ENCODE results near the gene APOC4.
A peak's percentile ranks its signal among the peaks of the same experiment; 100 is the strongest.
"Not testable (repeated sequence)": the region's sequence is repeated elsewhere in the genome, so short reads cannot be mapped to it uniquely, and the experiment has no call there.

The APOC4 gene

GRCh38 chr19:44914433-44915206 lies 27.4 kb upstream of the APOC4 start, which contains the start of gene APOC1:
APOC1 (plus strand) TSS chr19:44914608; CDS start chr19:44914892, 284 bp downstream.
- DNase-seq (ENCODE audit: low read depth) = peak; percentile 75

GRCh38 chr19:44924243-44924725 lies 17.8 kb upstream of the APOC4 start:
- no peak for DNase-seq (ENCODE audit: low read depth)

DNA sequence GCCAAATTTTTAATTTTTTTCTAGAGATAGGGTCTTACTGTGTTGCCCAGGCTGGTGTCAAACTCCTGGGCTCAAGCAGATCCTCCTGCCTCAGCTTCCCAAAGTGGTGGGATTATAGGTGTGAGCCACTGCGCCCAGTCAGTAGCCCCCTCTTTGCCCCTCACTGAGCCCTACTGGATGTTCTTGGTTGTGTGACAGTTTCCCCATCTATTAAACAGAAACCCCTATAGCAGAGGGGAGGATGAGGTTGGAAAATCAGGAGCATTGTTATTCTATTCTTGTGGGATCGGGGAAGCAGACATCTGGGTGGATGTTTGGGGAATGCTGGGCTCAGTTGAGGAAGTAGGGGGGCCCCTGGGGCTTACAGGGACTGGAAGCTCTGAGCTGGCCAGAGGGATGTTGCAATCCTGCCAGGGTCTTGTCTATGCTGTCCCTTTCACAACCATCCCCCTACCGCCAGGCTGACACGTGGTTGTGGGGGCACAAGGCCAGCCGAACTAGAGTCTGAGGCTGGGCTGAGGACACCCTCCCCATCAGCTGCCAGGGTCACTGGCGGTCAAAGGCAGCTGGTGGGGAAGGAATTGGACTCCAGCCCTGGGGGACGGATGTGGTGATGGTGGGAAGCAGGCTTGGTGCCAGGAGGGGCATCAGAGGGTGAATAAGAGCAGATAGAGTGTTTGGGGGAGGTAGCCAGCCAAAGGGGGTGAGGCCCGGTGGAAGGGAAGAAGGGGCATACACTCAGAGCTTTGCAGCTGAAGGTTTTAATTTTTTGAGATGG lies 16.7 kb upstream of the APOC4 start:
- no peak for DNase-seq (ENCODE audit: low read depth)

DNA sequence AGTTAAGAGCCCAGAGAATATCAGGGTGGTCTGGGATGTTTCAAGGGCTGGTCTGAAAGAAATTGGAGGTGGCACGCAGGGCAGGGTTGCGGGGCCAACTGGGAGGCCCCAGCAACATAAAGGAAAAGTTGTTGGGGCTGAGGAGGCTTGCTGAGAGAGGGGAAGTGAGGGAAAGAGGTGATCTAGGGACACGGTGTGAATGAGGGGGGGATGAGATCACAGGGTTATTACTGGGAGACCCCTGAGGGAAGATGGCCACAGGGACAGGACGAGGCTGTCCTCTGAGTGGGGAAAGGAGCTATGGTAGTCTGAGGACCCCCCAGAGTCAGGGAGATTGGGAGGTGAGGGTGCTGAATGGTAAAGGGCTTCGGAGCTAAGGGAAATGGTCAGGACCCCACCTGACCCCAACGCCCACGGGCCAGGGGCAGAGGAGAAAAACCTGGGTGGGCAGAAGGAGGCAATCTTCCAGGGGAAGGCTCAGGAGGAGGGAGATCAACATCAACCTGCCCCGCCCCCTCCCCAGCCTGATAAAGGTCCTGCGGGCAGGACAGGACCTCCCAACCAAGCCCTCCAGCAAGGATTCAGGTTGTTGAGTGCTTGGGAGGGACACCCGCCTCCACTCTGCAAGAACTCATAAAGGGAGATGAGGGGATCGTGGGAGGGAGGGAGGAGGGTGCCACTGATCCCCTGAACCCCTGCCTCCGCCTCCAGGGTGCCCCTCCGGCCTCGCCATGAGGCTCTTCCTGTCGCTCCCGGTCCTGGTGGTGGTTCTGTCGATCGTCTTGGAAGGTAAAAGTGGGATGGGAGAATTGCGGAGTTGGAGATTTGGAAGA lies 15.6 kb upstream of the APOC4 start:
- not testable (repeated sequence) for DNase-seq (ENCODE audit: low read depth)

DNA sequence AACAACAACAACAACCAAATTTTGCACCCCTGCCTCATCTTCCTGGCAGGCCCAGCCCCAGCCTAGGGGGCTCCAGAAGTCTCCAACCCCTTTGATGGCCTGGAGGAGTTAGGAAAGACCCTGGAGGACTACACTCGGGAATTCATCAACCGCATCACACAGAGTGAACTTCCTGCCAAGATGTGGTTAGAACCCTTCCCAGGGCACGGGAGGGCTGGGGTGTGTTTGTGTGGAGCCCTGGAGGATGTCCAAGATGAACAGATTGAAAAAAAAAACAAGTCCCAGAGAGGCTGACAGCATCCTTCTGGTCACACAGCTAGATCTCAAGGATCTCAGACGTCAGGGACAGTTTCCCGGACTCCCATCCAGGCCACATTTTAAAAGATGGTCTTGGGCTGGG lies 14.3 kb upstream of the APOC4 start:
- no peak for DNase-seq (ENCODE audit: low read depth)

DNA sequence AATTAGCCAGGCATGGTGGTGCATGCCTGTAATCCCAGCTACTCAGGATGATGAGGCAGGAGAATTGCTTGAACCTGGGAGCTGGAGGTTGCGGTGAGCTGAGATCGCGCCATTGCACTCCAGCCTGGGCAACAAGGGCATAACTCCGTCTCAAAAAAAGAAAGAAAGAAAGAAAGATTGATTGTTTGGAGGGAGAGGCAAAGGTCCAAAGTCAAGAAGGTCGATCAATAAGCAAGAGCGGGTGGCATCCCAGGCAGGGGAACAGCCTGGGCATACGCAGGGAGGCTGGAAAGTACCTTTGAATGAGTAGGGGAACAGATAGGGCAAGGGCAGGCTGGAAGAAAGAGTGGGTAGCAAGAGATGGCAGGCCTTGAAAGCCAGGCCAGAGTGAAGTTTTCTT lies 11.9 kb upstream of the APOC4 start:
- no peak for DNase-seq (ENCODE audit: low read depth)

GRCh38 chr19:44931541-44931940 lies 10.5 kb upstream of the APOC4 start:
- DNase-seq (ENCODE audit: low read depth) = no peak

DNA sequence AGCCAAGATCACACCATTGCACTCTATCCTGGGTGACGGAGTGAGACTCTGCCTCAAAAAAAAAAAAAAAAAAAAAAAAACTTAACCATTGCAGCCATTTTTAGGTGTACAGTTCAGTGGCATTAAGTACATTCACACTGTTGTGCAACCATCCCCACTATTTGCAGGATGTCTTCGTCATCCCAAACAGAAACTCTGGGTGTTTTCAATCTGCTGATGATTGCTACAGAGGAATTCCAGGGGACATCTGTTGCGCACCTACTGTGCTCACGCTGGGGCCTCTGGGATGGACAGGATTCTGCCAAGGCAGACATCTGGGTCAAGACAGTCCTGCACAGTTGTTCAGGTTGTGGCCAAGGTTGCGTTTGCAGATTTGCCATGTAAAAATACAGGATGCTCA lies 2.4 kb upstream of the APOC4 start:
- no peak for DNase-seq (ENCODE audit: low read depth)

- no peak for DNase-seq (ENCODE audit: low read depth)
These were observed 1.8 kb downstream of the APOC4 start for GRCh38 chr19:44943801-44944249.

GRCh38 chr19:44947041-44947581 lies 5.1 kb downstream of the APOC4 start:
- DNase-seq (ENCODE audit: low read depth) = no peak

DNA sequence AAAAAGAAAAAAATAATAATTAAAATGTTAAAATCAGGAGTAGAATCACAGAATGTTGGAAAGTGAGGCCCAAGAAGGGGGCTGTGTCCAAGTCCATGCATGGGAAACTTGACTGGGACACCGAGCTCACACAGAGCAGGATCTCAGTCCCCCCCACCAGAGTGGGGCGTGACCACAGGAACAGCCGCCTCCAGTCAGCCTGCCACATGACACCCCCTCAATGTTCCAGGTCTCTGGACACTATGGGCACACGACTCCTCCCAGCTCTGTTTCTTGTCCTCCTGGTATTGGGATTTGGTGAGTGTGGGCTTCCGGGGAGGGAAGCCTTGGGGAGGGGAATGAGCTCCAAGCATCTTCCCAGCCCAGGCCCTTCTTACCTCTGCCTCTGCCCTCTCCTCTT lies 6.2 kb downstream of the APOC4 start:
- no peak for DNase-seq (ENCODE audit: low read depth)

DNA sequence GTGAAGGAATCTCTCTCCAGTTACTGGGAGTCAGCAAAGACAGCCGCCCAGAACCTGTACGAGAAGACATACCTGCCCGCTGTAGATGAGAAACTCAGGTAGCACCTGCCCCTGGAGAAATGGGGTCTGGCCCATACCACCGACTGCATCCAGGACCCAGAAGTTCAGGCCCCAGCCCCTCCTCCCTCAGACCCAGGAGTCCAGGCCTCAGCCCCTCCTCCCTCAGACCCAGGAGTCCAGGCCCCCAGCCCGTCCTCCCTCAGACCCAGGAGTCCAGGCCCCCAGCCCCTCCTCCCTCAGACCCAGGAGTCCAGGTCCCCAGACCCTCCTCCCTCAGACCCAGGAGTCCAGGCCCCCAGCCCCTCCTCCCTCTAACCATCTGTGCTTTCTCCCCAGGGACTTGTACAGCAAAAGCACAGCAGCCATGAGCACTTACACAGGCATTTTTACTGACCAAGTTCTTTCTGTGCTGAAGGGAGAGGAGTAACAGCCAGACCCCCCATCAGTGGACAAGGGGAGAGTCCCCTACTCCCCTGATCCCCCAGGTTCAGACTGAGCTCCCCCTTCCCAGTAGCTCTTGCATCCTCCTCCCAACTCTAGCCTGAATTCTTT lies 6.8 kb downstream of the APOC4 start:
- no peak for DNase-seq (ENCODE audit: low read depth)

- no peak for DNase-seq (ENCODE audit: low read depth)
These were observed 7.5 kb downstream of the APOC4 start for GRCh38 chr19:44949550-44949949.

DNA sequence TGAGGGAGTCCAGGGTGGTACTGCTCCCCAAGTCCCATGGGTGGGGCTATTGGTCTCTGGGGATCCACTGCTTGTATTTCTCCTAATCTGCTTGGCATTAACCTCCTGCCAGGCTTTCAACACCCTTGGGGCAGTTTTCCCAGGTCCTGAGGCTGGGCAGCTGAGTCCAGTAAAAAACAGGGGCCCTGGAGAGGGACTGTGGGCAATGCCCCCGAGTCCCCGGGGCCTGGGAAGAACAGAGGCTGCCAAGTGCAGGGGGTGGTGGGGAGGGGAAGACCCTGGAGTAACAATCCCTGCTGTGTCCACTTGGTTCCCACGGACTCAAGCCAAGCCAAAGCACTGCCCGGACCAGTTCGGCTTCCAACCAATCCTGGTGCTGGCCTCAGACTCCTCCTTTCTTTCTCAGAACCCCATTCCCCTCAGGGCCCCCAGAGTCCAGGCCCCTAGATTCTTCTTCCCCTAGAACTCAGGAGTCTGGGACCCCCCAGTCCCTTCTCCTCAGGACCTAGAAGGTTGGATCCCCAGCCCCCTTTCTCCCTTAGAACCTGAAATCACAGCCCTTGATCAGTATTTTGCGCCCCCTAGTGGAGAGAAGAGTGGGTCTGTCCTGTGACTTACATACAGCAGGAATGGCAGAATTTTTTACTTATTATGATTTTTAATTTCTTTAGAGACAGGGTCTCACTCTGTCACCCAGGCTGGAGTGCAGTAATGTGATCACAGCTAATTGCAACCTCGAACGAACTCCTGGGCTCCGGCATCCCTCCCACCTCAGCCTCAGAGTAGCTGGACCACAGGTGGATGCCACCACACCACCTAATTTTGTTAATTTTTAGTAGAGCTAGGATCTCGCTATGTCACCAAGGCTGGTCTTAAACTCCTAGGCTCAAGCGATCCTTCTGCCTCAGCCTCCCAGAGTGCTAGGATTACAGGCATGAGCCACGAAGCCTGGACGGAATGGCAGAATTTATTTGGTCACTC lies 9.4 kb downstream of the APOC4 start:
- peak; percentile 49 for DNase-seq (ENCODE audit: low read depth)

DNA sequence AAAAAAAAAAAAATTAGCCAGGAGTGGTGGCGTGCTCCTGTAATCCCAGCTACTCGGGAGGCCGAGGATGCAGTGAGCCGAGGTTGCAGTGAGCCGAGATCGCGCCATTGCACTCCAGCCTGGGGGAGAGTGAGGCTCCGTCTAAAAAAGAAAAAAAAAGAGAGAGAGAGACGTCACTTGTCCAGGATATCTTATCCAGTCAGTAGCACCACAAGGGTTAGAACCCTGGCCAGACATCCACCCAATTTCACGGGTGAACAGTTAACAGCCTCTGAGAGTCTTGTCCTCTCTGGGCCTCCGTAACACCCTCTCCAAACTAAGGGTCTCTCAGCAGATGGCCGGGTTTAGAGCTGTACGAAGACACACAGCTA lies 12.2 kb downstream of the APOC4 start:
- no peak for DNase-seq (ENCODE audit: low read depth)

- peak; percentile 95 for DNase-seq (ENCODE audit: low read depth)
These were observed 12.8 kb downstream of the APOC4 start, which contains the start of gene CLPTM1 for GRCh38 chr19:44954649-44955504. CLPTM1 (plus strand) TSS chr19:44955380; CDS start chr19:44955396, 16 bp downstream.

DNA sequence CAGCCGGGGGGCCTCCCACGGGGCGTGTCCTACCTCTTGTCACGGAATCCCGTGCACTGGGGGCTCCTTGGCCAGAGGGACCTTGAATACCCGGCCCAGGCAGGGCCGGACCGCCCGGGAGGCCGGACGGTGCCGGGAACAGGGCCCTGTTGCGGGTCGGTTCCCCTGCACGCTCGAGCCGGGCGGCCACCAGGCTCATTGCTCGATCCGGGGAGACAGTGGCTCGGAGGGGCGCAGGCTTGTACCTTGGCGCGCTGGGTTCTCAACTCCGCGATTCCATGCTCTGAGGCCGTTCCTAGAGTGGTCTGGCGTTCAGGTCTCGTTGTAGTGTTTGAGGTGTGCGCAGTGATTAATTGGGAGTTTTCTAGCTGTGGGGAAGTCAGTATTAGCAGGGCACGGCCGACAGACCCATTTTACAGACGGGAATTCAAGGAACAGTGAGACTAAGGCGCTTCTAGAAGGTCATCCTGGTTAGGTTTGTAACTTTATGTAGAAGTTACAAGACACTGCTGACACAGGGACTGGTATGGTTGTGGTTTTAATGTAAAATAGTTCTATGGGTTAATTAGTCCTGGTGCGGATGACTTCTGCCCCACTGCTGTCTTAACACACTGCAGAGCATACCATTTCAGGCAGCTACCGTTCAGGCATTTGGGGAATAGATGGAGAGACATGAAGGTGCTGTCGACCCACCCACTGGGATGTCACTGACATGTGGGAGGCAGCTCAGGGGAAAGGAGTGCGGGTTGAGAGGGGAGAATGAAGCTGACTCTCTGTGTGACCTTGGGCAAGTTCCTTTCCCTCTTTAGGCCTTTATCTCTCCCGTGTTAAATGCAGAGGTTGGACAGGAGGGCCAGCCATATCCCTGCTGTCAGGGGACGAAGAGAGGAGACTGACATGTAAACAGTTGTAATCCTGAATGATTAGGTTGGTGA lies 13.7 kb downstream of the APOC4 start:
- DNase-seq (ENCODE audit: low read depth) = no peak

GRCh38 chr19:44957526-44957925 lies 15.5 kb downstream of the APOC4 start:
- no peak for DNase-seq (ENCODE audit: low read depth)
